Naive thymus-derived CD8-positive, alpha-beta T cell (primary cell): ENCODE results near the gene NDST4. TPM values are rescaled to one million over a fixed set of nuclear protein-coding genes. Genes with fewer than 3 reads are reported as not detected.

Source experiments
- ATAC-seq, 2 donors: fragments of 150-1000 bp; cut with Tn5 transposase in 1 of 2; sonication (Bioruptor Pico), chemical (Tn5 transposase) in 1 of 2; 1 replicate in 1 of 2; 2 replicates in 1 of 2; pipeline ENCODE4 v1.10.0; 2021; ENCODE audit warnings: mild to moderate bottlenecking in 2 of 2, moderate library complexity in 2 of 2
- POLR2A ChIA-PET: fragments of 350-600 bp; sonication (Branson Sonifier 250); formaldehyde crosslinking; loops from one replicate; lab custom pipeline; 2021; ENCODE audit warnings: antibody characterized with exemption; lab: Charles Lee
- DNase-seq, 10 donors: peaks; one replicate each; pipeline versions ENCODE4 v3.0.0 to v3.0.0-alpha.2; 2020 to 2022
- H3K27ac Mint-ChIP-seq, 10 donors: one replicate each; pipeline ENCODE4 v1.8.0; 2020 to 2022; ENCODE audit warnings: mild to moderate bottlenecking in 10 of 10, mixed read lengths in 10 of 10, moderate library complexity in 4 of 10, inconsistent platforms in 1 of 10
- H3K27me3 Mint-ChIP-seq, 5 donors: one replicate each; pipeline ENCODE4 v1.8.0; 2021 to 2022; ENCODE audit warnings: mixed read lengths in 5 of 5
- H3K36me3 Mint-ChIP-seq, 3 donors: one replicate each; pipeline ENCODE4 v1.8.0; 2020 to 2022; ENCODE audit warnings: mixed read lengths in 3 of 3, mild to moderate bottlenecking in 2 of 3, inconsistent platforms in 1 of 3
- H3K4me1 Mint-ChIP-seq, 4 donors: one replicate each; pipeline ENCODE4 v1.8.0; 2021 to 2022; ENCODE audit warnings: mixed read lengths in 4 of 4
- H3K4me3 Mint-ChIP-seq, 10 donors: one replicate each; pipeline ENCODE4 v1.8.0; 2020 to 2022; ENCODE audit warnings: mild to moderate bottlenecking in 10 of 10, mixed read lengths in 10 of 10, moderate library complexity in 6 of 10, inconsistent platforms in 1 of 10
- H3K9me3 Mint-ChIP-seq, 9 donors: one replicate each; pipeline ENCODE4 v1.8.0; 2020 to 2022; ENCODE audit warnings: mixed read lengths in 9 of 9, mild to moderate bottlenecking in 3 of 9, inconsistent platforms in 1 of 9, moderate library complexity in 1 of 9
- polyA plus RNA-seq, 3 donors: library from polyadenylated mRNA; unstranded; fragments of 300-500 nt; fragmentation: Illumina TruSeq; gene quantifications; one replicate each; pipeline ENCODE4 v1.2.3, GENCODE V29; 2021
- total RNA-seq, 8 experiments: library from RNA in 2 of 8; stranded (reverse) in 2 of 8; gene quantifications; one replicate each; pipeline ENCODE4 v1.2.3 and lab custom pipeline; 2021 to 2026

Gene NDST4
- total and polyA plus RNA-seq, 5 experiments from 2014 or later: not detected

DNA sequence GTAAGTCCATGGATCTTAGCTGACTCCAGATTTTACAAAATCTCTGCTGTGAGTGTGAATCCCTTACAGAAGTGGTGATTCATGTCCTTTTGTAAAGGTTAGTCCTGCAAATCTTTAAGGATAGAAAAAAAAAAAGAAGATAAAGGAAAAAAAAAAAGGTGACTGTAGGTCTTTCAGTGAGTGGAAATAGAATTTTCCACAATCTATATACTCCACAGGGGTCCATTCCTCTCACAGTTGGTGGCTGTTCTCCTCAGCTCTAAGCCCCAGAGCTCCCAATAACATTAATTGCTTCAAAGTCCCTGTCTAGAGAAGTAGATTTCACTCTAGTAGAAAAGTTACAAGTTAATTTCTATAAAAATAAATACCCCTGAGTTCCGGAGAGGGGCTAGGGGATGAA is 189.1 kb downstream of the NDST4 start:
- POLR2A ChIA-PET: no interaction called here
- Mint-ChIP-seq H3K4me3 (no peak overlapping the region), H3K27me3 (no peaks in the 10 kb centered on the region), H3K36me3 (no peaks in the 10 kb centered on the region), H3K27ac (no peak overlapping the region), H3K4me1 (no peaks in the 10 kb centered on the region), H3K9me3 (peaks cover 0 to 9% (median 2%) of the 10 kb centered on the region in 9 donors)
- ATAC-seq: no peak
- no peak for DNase-seq

DNA sequence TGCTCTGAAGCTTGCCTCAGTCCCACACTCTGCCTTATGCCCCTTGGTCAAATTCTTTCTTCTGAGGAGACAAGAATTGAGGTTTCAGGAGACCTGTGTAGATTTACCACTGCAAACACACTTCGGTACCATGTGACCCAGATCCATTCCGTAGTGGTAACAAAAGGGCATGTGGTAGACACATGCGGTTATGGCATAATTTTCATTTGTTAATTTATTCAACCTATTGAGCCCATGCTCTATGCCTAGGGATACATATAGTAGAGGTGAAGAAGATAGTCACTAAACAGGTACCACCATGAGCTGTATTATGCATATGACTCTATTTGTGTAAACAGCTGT is 190.9 kb downstream of the NDST4 start:
- POLR2A ChIA-PET: no interaction called here
- Mint-ChIP-seq H3K4me1 (no peaks in the 10 kb centered on the region), H3K27me3 (peaks cover 0 to 1% (median 0%) of the 10 kb centered on the region in 5 donors), H3K9me3 (peaks cover 0 to 4% (median 1%) of the 10 kb centered on the region in 9 donors), H3K27ac (no peak overlapping the region), H3K36me3 (no peaks in the 10 kb centered on the region), H3K4me3 (no peak overlapping the region)
- DNase-seq (no peak), ATAC-seq (no peak)

DNA sequence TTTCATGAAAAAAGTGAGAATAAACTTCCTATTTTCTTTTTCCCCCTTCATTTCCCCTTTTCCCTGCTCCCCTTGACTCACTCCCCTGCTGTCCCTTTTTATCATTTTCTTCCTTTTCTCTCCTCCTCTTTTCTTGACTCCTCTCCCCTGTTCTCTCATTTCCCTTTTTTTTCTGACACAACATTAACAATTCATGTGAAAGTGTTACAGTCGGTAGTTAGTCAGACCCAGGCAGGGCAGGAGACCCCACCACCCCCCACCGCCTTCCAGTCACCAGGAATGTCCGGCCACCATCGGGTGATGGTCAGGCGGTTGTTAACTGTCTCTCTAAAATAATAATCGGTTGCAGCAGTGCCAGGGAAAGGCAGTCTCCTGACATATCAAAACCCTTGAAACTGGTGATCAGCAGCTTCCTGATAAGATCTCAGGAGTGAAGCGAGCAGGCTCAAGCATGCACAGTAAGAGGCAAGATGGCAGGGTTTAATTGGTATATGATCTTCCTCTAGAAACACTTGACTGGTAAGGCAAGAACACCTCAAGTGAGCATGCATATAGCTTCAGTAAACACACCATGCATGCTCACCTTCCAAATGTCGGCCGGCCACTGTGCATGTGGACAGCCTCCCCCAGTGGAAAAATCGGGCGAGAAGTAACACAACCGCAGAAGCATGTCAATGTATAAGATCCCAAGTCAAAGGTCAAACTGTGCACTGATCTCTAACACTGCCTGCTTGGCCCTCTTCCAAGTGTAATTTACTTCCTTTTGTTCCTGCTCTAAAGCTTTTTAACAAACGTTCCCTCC is 191.4 kb downstream of the NDST4 start:
- Mint-ChIP-seq H3K4me3 (no peak overlapping the region), H3K36me3 (no peaks in the 10 kb centered on the region), H3K9me3 (peaks cover 0 to 4% (median 1%) of the 10 kb centered on the region in 9 donors), H3K27ac (no peak overlapping the region), H3K27me3 (peaks cover 0 to 1% (median 0%) of the 10 kb centered on the region in 5 donors), H3K4me1 (no peaks in the 10 kb centered on the region)
- ATAC-seq: no peak
- POLR2A ChIA-PET: no interaction called here
- no peak for DNase-seq

DNA sequence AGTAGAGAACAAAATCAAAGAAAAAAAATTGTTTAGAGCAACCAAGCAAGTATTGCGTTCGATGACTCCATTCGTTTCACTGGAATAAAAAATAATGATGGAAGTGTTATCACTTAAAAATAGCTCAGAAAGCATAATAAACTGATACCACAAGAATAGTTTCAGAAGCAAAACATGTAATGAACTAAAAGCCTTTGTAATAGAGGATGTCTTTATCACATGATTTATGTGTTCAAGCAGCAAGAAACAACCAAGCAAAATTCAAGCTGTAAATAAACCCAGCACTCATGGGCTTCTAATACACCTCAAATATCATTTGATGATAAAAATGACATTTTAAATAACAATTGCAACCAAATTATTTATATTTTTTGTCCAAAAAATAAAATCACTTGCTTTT is 192.2 kb downstream of the NDST4 start:
- H3K36me3 Mint-ChIP-seq: no peaks in the 10 kb centered on the region
- peaks cover 0 to 1% (median 0%) of the 10 kb centered on the region in 5 donors for H3K27me3 Mint-ChIP-seq
- DNase-seq (no peak), ATAC-seq (no peak)
- POLR2A ChIA-PET: no interaction called here
- H3K27ac Mint-ChIP-seq: no peak overlapping the region
- H3K4me3 Mint-ChIP-seq: no peak overlapping the region
- no peaks in the 10 kb centered on the region for H3K4me1 Mint-ChIP-seq
- peaks cover 0 to 4% (median 1%) of the 10 kb centered on the region in 9 donors for H3K9me3 Mint-ChIP-seq

DNA sequence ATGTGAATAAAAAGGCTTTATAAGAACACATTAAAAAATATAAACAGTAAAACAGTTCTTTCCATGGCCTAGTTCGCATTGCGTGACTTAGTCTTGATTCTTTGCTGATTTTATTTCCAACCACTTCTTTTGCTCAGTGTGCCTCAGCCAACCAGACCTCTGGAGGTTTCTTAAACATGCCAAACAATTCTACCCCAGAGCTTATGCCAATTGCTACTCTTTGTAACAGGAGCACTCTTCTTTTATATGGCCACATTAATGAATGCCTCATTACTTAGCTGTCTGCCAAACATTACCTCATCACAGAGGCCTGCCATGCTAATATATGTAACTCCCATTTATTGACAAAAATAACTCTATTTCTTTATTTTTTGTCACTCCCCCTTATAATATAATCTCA is 202.3 kb downstream of the NDST4 start:
- Mint-ChIP-seq H3K9me3 (peaks cover 0 to 16% (median 0%) of the 10 kb centered on the region in 9 donors), H3K36me3 (no peaks in the 10 kb centered on the region), H3K4me1 (no peaks in the 10 kb centered on the region), H3K27ac (no peak overlapping the region), H3K4me3 (no peak overlapping the region), H3K27me3 (no peaks in the 10 kb centered on the region)
- ATAC-seq (no peak), DNase-seq (no peak)
- POLR2A ChIA-PET: no interaction called here

DNA sequence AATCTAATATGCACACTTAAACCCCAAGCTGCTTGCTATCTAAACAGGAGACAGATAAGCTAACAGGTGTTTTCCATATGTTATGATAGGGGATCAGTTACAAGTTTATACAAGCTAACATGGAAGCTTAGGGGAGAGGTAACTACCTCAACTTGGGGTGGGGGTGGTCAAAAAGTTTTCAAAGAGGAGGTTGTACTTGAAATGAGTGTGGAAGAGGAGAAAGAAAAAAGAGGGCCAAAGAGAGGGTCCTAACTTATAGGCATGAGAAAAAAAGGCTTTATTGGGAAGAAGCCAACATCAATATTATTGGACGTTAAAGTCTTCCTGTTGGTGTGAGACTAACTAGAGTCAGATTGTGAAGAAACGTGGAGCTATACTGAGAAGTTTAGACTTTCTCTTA is 205.9 kb downstream of the NDST4 start:
- no peaks in the 10 kb centered on the region for H3K36me3 Mint-ChIP-seq
- POLR2A ChIA-PET: no interaction called here
- H3K4me3 Mint-ChIP-seq: no peak overlapping the region
- DNase-seq (no peak), ATAC-seq (no peak)
- peaks cover 0 to 16% (median 0%) of the 10 kb centered on the region in 9 donors for H3K9me3 Mint-ChIP-seq
- H3K27me3 Mint-ChIP-seq: no peaks in the 10 kb centered on the region
- no peak overlapping the region for H3K27ac Mint-ChIP-seq
- no peaks in the 10 kb centered on the region for H3K4me1 Mint-ChIP-seq

DNA sequence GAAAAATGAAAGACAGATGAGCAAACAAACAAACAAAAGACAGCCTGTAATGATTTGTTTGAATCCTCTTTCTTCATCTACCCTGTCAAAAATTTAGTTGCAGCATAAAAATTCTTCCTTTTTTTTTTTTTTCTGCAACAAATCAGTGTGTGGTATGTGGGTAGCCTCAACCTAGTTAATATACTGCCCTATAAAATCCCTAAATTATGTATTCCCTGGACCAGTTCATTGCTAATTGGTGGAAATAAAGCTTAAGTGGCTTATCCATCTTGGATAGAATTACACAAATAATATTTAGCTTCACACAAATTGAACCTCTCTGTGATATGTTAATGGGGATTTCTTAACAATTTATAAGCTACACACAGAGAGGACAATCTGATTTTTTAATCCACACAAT is 208.4 kb downstream of the NDST4 start:
- H3K27ac Mint-ChIP-seq: no peak overlapping the region
- ATAC-seq: no peak
- H3K9me3 Mint-ChIP-seq: peaks cover 0 to 16% (median 0%) of the 10 kb centered on the region in 9 donors
- POLR2A ChIA-PET: no interaction called here
- no peak for DNase-seq
- H3K36me3 Mint-ChIP-seq: no peaks in the 10 kb centered on the region
- no peak overlapping the region for H3K4me3 Mint-ChIP-seq
- H3K27me3 Mint-ChIP-seq: no peaks in the 10 kb centered on the region
- no peaks in the 10 kb centered on the region for H3K4me1 Mint-ChIP-seq

DNA sequence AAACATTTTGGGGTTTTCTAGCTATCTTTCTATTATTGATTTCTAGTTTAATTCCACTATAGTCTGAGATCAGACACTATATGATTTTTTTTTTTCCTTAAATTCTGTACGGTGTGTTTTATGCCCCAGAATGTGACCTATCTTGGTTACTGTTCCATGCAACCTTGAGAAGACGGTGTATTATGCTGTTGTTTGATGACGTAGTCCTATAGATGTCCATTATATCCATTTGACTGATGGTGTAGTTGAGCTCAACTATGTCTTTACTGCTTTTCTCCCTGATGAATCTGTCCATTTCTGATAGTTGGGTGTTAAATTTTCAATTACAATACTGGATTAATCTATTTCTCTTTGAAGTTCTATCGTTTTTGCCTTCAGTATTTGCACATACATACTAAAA is 212.5 kb downstream of the NDST4 start:
- POLR2A ChIA-PET: no interaction called here
- no peak for ATAC-seq

DNA sequence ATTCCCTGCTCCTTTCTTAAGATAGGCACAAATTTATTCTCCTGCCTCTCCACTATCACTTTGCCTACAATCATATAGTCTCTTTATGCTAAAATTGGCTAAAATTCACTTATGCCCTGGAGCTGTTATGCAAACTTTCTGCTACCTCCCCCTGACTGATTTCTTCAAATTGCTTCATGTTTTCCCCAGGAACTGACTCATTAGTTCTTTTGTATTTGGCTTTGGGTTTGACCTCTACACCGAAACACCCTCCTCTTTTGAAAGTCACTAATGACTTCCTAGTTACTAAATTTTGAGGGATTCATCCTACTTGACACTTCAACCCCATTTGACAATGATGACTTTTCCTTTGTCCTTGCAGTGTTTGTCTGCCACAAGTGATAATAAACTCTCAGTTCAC is 222.6 kb downstream of the NDST4 start:
- Mint-ChIP-seq H3K27ac (no peak overlapping the region), H3K36me3 (no peaks in the 10 kb centered on the region), H3K27me3 (peaks cover 0 to 3% (median 0%) of the 10 kb centered on the region in 5 donors), H3K4me3 (no peak overlapping the region), H3K9me3 (peaks cover 0 to 11% (median 2%) of the 10 kb centered on the region in 9 donors), H3K4me1 (no peaks in the 10 kb centered on the region)
- DNase-seq: no peak
- POLR2A ChIA-PET: no interaction called here
- ATAC-seq: no peak

More for the DNA sequence above, 212.5 kb downstream of the NDST4 start:
- no peaks in the 10 kb centered on the region for H3K4me1 Mint-ChIP-seq
- DNase-seq: no peak
- H3K27me3 Mint-ChIP-seq: peaks cover 0 to 1% (median 0%) of the 10 kb centered on the region in 5 donors
- H3K9me3 Mint-ChIP-seq: peaks cover 0 to 6% (median 0%) of the 10 kb centered on the region in 9 donors
- no peaks in the 10 kb centered on the region for H3K36me3 Mint-ChIP-seq
- H3K27ac Mint-ChIP-seq: no peak overlapping the region
- no peak overlapping the region for H3K4me3 Mint-ChIP-seq

DNA sequence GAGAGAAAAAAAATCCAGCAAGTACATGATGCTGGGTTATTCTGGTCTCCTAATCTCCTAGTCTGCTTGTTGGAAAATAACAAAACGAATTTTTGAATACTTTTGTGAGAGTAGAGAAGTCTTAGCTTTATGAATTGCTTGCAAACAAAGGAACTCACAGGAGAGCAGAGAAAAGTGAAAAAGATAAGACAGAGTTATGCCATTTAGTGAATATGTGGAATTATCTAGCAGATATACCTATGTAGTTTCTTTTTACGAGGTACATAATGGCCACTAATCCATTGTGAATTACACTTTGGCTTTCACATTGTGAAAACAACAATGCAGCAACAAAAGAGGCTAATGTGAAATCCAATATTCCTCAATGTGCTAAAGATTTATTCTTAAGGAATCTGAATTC is 226.7 kb downstream of the NDST4 start:
- POLR2A ChIA-PET: no interaction called here
- peaks cover 0 to 12% (median 0%) of the 10 kb centered on the region in 9 donors for H3K9me3 Mint-ChIP-seq
- no peaks in the 10 kb centered on the region for H3K4me1 Mint-ChIP-seq
- DNase-seq (no peak), ATAC-seq (no peak)
- H3K27ac Mint-ChIP-seq: no peak overlapping the region
- H3K4me3 Mint-ChIP-seq: no peak overlapping the region
- H3K36me3 Mint-ChIP-seq: no peaks in the 10 kb centered on the region
- H3K27me3 Mint-ChIP-seq: no peaks in the 10 kb centered on the region

DNA sequence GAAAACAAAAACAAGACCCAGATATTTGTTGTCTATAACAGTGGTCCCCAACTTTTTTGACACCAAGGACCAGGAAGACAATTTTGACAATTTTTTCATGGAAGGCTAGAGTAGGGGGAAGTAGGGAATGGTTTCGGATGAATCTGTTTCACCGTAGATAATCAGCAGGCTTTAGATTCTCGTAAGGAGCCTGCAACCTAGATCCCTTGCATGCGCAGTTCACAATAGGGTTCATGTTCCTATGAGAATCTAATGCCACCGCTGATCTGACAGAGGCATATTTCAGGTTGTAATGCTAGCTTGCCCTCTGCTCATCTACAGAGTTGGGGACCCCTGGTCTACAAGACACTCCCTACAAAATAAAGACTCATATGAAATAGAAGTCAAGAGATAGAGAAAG is 229.8 kb downstream of the NDST4 start:
- POLR2A ChIA-PET: no interaction called here
- H3K4me1 Mint-ChIP-seq: no peaks in the 10 kb centered on the region
- peaks cover 0 to 12% (median 0%) of the 10 kb centered on the region in 9 donors for H3K9me3 Mint-ChIP-seq
- no peak overlapping the region for H3K27ac Mint-ChIP-seq
- H3K4me3 Mint-ChIP-seq: no peak overlapping the region
- ATAC-seq (no peak), DNase-seq (no peak)
- H3K36me3 Mint-ChIP-seq: no peaks in the 10 kb centered on the region
- peaks cover 0 to 1% (median 0%) of the 10 kb centered on the region in 5 donors for H3K27me3 Mint-ChIP-seq

DNA sequence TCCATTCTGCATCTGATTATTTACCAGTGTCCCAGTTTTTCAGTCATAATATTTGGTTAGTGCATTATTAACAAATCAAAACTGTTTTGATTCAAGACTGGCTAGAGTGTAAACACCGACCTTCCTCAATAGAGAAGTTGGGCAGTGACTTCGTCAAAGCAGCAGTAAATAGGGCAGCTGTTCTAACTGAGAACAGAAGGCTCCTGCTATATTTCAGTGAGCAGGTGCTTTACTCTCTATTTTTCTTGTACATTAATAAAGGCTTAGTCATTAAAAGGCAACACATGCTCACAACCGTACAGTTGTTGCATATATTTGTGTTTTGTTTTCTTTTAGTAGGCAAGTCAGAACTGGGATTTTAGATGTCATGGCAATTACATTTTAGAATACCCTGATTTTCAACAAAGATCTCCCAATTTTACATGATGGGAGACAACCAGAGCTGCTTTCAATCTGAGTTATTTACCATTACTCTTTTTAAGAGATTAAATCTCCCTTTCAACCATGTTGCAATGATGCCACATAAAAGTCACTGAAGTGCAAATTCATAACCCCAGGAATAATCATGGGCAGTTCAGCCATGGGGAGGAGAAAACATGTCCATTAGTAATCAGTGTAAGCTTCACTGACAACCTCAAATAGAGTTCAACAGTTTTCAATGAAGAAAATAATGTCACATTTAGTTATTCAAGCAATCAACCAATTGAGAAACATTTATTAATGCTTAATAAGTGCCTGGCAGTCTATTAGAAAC is 233.3 kb downstream of the NDST4 start:
- POLR2A ChIA-PET: no interaction called here
- H3K36me3 Mint-ChIP-seq: no peaks in the 10 kb centered on the region
- ATAC-seq (no peak), DNase-seq (no peak)
- H3K27me3 Mint-ChIP-seq: peaks cover 0 to 1% (median 0%) of the 10 kb centered on the region in 5 donors
- no peak overlapping the region for H3K4me3 Mint-ChIP-seq
- peaks cover 0 to 12% (median 0%) of the 10 kb centered on the region in 9 donors for H3K9me3 Mint-ChIP-seq
- H3K27ac Mint-ChIP-seq: no peak overlapping the region
- H3K4me1 Mint-ChIP-seq: no peaks in the 10 kb centered on the region

DNA sequence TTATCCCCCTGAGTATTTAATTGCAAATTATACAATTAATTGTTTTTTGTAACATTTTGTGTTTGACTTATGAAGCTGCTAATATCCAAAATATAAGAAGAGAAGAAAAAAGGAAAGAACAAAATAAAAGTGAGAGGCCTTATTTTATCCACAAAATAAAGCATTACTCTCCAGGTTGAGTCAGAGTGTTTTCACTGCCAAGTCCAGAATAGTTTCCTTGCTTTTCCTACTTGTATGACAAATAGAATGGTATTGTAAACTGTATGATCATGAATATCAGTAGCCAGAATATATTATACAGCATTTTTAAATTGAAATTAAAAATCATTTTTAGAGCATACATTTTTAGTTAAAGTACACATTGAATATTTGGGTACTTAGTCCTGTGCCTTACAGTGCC is 237.8 kb downstream of the NDST4 start:
- DNase-seq: no peak
- no peaks in the 10 kb centered on the region for H3K36me3 Mint-ChIP-seq
- H3K4me1 Mint-ChIP-seq: no peaks in the 10 kb centered on the region
- no peak for ATAC-seq
- POLR2A ChIA-PET: no interaction called here
- H3K27me3 Mint-ChIP-seq: peaks cover 0 to 1% (median 0%) of the 10 kb centered on the region in 5 donors
- peaks cover 0 to 3% (median 0%) of the 10 kb centered on the region in 9 donors for H3K9me3 Mint-ChIP-seq
- H3K27ac Mint-ChIP-seq: no peak overlapping the region
- no peak overlapping the region for H3K4me3 Mint-ChIP-seq
